AG08395 (cell line): ENCODE results near the gene P2RX7.
"Not testable (repeated sequence)": the region's sequence is repeated elsewhere in the genome, so short reads cannot be mapped to it uniquely, and the experiment has no call there.

Source experiments
- DNase-seq: peaks from one replicate; pipeline ENCODE4 v3.0.0; 2012; ENCODE audit warnings: mixed read lengths, low spot score

Gene P2RX7

GRCh38 chr12:121170611-121171260 is 38.1 kb downstream of the P2RX7 start:
- no peak for DNase-seq

GRCh38 chr12:121172145-121172544 is 39.5 kb downstream of the P2RX7 start:
- DNase-seq = no peak

- no peak for DNase-seq
Measured at GRCh38 chr12:121175383-121176119, 42.9 kb downstream of the P2RX7 start.

DNA sequence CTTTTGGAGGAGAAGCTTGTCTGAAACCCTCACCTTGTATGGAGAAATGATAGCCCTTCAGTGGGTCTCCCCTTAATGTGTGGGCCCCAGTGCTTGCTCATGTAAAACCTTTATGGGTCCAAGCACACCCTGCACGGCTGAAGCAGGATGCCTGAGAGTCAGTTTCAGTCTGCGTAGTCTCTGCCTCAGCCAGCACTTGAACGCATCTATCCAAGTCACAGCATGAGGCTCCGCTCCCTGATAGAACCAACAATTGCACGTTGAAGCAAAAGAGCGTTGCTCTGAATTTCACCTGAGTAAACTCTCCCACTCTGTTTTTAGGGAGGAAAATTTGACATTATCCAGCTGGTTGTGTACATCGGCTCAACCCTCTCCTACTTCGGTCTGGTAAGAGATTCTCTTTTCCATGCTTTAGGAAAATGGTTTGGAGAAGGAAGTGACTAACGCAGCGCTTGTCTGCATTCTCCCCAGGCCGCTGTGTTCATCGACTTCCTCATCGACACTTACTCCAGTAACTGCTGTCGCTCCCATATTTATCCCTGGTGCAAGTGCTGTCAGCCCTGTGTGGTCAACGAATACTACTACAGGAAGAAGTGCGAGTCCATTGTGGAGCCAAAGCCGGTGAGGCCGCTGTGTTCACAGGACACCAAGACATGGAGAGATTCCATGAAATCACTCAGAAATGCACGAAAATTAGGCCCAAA is 44.3 kb downstream of the P2RX7 start:
- DNase-seq = no peak

DNA sequence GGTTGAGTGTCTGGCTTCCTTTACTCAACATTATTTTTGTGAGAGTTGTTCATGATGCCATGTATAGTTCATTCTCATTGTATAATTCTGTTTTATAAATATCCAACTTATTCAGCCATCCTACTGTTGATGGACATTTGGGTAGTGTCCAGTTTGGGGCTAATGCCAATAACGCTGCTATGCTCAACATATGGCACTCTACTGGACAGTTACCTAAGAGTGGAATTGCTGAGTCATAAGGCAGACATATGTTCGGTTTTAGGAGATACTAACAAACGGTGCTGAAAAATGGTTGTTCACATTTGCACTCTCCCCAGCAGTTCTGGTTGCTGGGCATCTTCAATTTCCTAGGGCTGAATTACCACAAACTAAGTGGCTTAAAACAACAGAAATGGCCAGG is 48.5 kb downstream of the P2RX7 start:
- no peak for DNase-seq

- no peak for DNase-seq
Measured at GRCh38 chr12:121182222-121182893, 49.7 kb downstream of the P2RX7 start.

DNA sequence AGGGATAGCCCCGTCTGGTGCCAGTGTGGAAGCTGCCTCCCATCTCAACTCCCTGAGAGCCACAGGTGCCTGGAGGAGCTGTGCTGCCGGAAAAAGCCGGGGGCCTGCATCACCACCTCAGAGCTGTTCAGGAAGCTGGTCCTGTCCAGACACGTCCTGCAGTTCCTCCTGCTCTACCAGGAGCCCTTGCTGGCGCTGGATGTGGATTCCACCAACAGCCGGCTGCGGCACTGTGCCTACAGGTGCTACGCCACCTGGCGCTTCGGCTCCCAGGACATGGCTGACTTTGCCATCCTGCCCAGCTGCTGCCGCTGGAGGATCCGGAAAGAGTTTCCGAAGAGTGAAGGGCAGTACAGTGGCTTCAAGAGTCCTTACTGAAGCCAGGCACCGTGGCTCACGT is 51.7 kb downstream of the P2RX7 start:
- DNase-seq = no peak

DNA sequence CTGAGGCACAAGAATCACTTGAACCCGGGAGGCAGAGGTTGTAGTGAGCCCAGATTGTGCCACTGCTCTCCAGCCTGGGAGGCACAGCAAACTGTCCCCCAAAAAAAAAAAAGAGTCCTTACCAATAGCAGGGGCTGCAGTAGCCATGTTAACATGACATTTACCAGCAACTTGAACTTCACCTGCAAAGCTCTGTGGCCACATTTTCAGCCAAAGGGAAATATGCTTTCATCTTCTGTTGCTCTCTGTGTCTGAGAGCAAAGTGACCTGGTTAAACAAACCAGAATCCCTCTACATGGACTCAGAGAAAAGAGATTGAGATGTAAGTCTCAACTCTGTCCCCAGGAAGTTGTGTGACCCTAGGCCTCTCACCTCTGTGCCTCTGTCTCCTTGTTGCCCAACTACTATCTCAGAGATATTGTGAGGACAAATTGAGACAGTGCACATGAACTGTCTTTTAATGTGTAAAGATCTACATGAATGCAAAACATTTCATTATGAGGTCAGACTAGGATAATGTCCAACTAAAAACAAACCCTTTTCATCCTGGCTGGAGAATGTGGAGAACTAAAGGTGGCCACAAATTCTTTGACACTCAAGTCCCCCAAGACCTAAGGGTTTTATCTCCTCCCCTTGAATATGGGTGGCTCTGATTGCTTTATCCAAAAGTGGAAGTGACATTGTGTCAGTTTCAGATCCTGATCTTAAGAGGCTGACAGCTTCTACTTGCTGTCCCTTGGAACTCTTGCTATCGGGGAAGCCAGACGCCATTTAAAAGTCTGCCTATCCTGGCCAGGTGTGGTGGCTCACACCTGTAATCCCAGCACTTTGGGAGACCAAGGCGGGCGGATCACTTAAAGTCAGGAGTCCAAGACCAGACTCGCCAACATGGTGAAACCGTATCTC is 52.6 kb downstream of the P2RX7 start:
- DNase-seq = no peak

GRCh38 chr12:121186826-121187225 is 54.1 kb downstream of the P2RX7 start:
- no peak for DNase-seq

DNA sequence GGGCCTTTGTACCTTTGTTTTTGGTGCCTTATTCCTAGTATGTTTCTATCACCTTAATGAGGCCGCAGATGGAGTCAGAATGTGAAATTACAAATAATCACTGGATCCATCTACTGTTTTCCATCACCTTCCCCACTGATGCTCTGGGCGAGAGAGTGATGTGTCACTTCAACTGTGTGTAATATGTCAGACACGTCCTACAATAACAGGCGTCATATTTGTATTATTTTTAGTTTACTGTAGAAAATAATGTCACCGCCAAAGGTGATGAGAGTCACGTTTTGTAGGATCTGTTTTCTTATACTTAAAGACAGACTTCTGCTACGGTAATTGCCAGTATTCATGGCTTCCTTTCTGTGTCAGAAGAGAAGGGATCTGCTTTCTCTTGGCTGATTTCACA is 54.8 kb downstream of the P2RX7 start:
- no peak for DNase-seq

DNA sequence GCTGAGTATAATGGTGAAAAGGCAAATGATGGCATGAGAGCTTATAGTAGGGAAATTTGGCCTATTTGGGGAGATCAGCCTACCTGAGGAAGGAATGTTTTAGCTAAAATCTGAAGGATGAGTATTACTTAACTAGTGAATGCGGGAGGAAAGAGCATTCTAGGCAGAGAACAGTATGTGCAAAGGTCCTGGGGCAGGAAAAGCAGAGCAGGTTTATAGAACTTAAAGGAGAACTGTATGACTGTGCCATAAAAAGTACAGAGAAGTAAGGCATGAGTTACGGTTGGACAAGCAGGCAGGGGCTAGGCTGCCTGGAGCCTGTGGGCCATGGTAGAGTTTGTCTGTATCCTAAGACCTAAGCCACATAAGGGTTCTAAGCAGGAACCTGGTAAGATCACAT is 55.6 kb downstream of the P2RX7 start:
- no peak for DNase-seq

- DNase-seq = no peak
Measured at GRCh38 chr12:121189131-121189530, 56.5 kb downstream of the P2RX7 start.

- DNase-seq = no peak
Measured at GRCh38 chr12:121189619-121190155, 57.0 kb downstream of the P2RX7 start.

DNA sequence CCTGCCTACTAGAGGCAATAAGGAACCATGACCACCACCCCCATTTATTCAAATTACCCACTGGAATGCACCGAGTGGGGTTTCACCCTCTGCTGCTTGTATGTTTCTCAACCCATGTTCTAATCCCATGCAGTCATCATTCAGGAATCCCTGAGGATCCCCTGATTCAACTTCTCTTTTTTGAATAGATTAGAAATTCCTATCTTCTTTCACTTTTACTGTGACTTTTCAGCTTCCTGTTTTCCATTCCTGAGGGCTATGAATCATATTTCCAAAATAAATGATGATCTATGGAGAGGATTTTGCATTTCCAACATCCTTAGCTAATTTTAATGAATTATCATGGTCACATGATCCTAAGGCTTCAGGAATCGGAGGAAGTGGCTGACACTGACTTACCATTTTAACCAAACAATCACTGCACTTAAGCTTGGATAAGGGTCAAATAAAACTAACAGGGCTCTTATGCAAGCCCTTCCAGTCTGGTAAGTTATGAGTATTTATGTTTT is 57.9 kb downstream of the P2RX7 start:
- peak; percentile 94 for DNase-seq

- no peak for DNase-seq
Measured at GRCh38 chr12:121191151-121191550, 58.5 kb downstream of the P2RX7 start.

- DNase-seq = no peak
Measured at GRCh38 chr12:121196902-121197301, 64.2 kb downstream of the P2RX7 start.

DNA sequence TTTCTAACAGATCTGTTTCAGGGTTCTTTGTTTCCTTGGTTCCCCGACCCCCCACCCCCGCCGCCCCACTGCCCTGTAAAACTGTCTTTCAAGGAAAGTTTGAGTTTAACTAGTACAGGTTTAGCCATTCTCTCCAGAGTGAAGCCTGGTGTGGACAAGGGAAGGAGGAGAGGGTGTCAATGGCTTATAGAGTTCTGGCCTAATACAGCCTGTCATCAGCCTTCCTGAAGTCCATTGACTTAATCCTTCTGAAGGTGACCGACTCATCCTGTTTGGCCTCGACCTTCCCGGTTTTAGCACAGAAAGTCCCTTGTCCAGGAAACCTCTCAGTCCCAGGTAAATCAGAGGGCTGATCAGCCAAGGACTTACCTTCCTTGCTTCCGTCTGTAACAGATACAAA is 66.3 kb downstream of the P2RX7 start:
- DNase-seq = no peak

DNA sequence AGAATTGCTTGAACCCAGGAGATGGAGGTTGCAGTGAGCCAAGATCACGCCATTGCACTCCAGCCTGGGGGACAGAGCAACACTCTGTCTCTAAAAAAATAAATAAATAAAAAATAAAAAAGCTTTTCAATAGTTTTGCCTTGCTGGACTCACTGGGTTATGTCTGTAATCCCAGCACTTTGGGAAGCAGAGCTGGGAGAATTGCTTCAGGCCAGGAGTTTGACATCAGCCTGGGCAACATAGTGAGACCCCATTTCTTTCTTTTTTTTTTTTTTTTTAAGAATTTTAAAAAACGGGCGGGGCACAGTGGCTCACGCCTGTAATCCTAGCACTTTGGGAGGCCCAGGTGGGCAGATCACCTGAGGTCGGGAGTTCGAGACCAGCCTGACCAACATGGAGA is 68.5 kb downstream of the P2RX7 start:
- not testable (repeated sequence) for DNase-seq

DNA sequence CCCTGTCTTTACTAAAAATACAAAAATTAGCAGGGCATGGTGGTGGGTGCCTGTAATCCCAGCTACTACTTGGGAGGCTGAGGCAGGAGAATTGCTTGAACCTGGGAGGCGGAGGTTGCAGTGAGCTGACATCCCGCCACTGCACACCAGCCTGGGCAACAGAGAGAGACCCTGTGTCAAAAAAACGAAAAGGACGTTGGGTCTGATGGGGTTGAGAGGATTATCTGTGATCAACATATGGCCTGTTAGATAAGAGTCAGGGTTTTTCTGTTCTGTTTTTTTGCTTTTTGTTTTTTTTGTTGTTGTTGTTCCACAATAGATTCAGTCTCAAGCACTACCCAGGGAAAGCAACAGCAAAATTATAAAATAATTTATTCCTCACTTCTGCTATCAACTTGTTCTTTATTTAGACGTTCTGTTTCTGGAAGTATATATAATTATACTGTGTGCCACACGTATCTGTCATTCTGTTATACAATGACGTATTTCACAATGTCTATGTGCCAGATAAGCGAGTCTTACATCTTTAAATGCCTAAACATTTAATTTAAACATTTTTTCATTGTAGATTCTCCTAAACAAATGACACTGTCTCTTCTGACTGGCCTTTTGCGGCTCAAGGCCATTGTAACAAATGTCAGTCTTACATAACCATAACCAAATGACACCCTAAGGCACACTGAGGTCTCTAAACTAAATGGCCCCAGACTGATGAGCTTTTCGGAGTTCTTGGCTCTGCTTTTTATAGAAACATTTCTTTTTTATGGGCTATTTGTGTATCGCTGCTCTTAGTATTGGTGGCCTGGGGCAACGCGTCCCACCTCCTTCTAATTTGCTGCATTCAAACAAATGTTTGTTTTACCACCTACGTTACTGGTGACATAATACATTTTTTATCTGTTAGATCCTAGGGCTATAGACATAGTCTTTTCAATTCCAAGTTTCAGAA is 70.0 kb downstream of the P2RX7 start:
- no peak for DNase-seq

DNA sequence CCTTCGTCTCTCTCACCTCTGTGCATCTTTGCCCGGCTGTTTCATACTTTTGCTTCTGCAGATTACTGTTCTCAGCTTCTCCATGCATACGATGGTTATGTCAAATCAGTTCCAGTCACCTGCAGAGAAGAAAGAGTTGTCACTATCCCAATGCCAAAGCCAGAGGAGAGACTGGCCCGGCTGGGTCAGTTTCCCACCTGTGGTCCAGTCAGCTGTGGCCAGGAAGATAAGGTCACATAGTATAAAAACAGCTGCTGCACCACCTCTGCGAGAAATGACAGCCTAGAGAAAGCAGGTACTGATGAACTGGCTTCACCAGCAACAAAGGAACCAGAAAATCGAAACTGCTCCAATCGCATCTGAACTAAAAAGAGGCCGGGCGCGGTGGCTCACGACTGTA is 70.8 kb downstream of the P2RX7 start:
- no peak for DNase-seq
